ENCODE measurements around the gene POC1B. TPM values are rescaled to one million over a fixed set of nuclear protein-coding genes. Genes with fewer than 3 reads are reported as not detected.
A peak's percentile ranks its signal among the peaks of the same experiment; 100 is the strongest.

The POC1B gene
- total RNA-seq, 1 experiment from 2014 or later, result 25.0 TPM

DNA sequence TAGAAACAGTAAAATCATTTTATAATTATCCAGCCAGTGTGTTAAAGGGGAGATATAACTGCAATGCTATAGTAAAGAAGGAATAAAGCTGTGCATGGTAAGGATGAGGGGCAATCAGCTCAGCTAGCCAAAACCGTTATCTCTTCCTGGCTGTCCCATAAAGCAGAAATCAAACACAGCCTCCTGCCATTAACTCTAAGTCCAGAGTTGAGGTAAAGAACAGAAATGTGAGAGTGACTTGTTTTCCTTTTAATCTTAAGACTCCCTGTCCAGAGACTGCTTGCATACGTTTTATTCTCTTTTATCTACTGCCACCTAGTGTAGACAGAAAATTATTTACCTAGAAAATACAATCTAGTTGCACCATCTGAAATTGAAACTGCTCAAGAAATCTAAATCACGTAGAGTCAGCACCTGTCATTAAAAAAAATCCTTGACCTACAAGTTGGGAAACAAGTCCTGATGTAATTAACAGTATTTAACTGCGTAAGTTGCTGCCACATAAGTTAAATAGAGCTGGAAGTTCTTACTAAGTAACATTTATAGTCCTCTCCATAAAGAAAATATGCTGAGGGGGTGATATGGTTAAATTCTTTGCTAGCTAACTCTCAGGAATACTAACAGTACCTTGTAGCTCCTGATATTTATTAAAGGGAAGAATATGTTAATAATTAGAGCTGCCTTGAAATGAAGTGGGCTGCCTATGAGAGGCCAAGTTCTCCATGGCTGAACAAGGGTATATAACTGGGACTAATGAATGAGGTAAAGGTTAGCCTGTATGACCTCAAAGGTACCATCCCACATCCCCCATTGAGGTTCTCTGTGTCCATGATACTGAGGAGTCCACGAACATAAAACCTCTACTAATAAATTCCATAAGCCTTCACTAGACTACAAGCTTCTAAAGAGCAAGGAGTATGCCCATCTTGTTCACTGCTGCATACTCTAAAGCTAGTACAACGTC, 63.9 kb downstream of the POC1B start:
- H3K9me2 ChIP-seq (replicated peaks; ENCODE audit: low read length), result no peaks in the 10 kb centered on the region
- intact Hi-C loops (cut with micrococcal nuclease), result loop anchor here (1.0 to 10.0 kb wide), 6 partner anchors 89 to 1347 kb away; no protein-coding TSS in a partner anchor
- H3K4me3 ChIP-seq (ENCODE audit: low read length), result peak overlapping the region; percentile 19; the same call in 1 of the 2 replicates
- no peaks in the 10 kb centered on the region for H3K79me2 ChIP-seq (ENCODE audit: low read length)
- H2AFZ ChIP-seq (ENCODE audit: low read length), result no peak overlapping the region
- no peaks in the 10 kb centered on the region for H3K27me3 ChIP-seq (ENCODE audit: low read length)
- 0 out of 2 replicates have a peak overlapping the region, but pooled peaks have one; percentile 5 for H3K27ac ChIP-seq (ENCODE audit: low read length)
- CTCF ChIA-PET, result interaction anchor here (0.6 to 1.4 kb wide), 2 partner anchors 196 to 443 kb away, joined by 6 to 8 read pairs; no protein-coding TSS in a partner anchor
- ATAC-seq (peak; percentile 85), DNase-seq (peak; percentile 82)
- TF ChIP-seq CTCF (conservative IDR thresholded peaks at IDR 0.05; ENCODE audit: low read depth, low read length) (peak; percentile 76), EZH2 (IDR thresholded peaks at IDR 0.05; ENCODE audit: low read length, unreplicated experiment) (no peak), EZH2phosphoT487 (IDR thresholded peaks at IDR 0.05; ENCODE audit: borderline replicate concordance, low read length) (no peak)
- H4K20me1 ChIP-seq (ENCODE audit: low read length), result no peaks in the 10 kb centered on the region
- H3K4me2 ChIP-seq (ENCODE audit: low read length), result peak overlapping the region; percentile 58
- BruUV-seq (replicated peaks), result no TSS peak
- no peaks in the 10 kb centered on the region for H3F3A ChIP-seq (ENCODE audit: low read length, unreplicated experiment)
- no peak overlapping the region for H3K9ac ChIP-seq (ENCODE audit: low read length)
- H3K9me3 ChIP-seq (ENCODE audit: low read length), result no peaks in the 10 kb centered on the region
- POLR2A ChIA-PET (ENCODE audit: unreplicated experiment), result interaction anchor here (0.7 kb wide), 1 partner anchor 109 kb away, joined by 3 read pairs; no protein-coding TSS in a partner anchor
- H3K36me3 ChIP-seq (ENCODE audit: low read depth, low read length), result peaks cover 3% of the 10 kb centered on the region; the same call in 1 of the 2 replicates
- peaks cover 24% of the 10 kb centered on the region for H3K4me1 ChIP-seq (ENCODE audit: insufficient read depth, low read length)

GRCh38 chr12:89461190-89461589, 64.7 kb downstream of the POC1B start:
- DNase-seq (no peak), ATAC-seq (no peak)
- no peaks in the 10 kb centered on the region for H3K27me3 ChIP-seq (ENCODE audit: low read length)
- H3K4me3 ChIP-seq (ENCODE audit: low read length), result no peak overlapping the region
- H3K4me2 ChIP-seq (ENCODE audit: low read length), result no peak overlapping the region
- H4K20me1 ChIP-seq (ENCODE audit: low read length), result no peaks in the 10 kb centered on the region
- POLR2A ChIA-PET (ENCODE audit: unreplicated experiment), result interaction anchor here (0.7 kb wide), 1 partner anchor 109 kb away, joined by 3 read pairs; no protein-coding TSS in a partner anchor
- no peak overlapping the region for H3K9ac ChIP-seq (ENCODE audit: low read length)
- H3F3A ChIP-seq (ENCODE audit: low read length, unreplicated experiment), result no peaks in the 10 kb centered on the region
- H3K79me2 ChIP-seq (ENCODE audit: low read length), result no peaks in the 10 kb centered on the region
- no peaks in the 10 kb centered on the region for H3K9me2 ChIP-seq (replicated peaks; ENCODE audit: low read length)
- BruUV-seq (replicated peaks), result no TSS peak
- peaks cover 24% of the 10 kb centered on the region for H3K4me1 ChIP-seq (ENCODE audit: insufficient read depth, low read length)
- CTCF ChIA-PET, result no interaction called here
- peaks cover 3% of the 10 kb centered on the region; the same call in 1 of the 2 replicates for H3K36me3 ChIP-seq (ENCODE audit: low read depth, low read length)
- intact Hi-C loops (cut with micrococcal nuclease), result loop anchor here (2.0 to 10.0 kb wide), 4 partner anchors 88 to 1346 kb away; no protein-coding TSS in a partner anchor
- H2AFZ ChIP-seq (ENCODE audit: low read length), result no peak overlapping the region
- no peaks in the 10 kb centered on the region for H3K9me3 ChIP-seq (ENCODE audit: low read length)
- no peak for TF ChIP-seq CTCF (conservative IDR thresholded peaks at IDR 0.05; ENCODE audit: low read depth, low read length)
- no peak for TF ChIP-seq EZH2 (IDR thresholded peaks at IDR 0.05; ENCODE audit: low read length, unreplicated experiment)
- TF ChIP-seq EZH2phosphoT487 (IDR thresholded peaks at IDR 0.05; ENCODE audit: borderline replicate concordance, low read length), result no peak
- 0 out of 2 replicates have a peak overlapping the region, but pooled peaks have one; percentile 5 for H3K27ac ChIP-seq (ENCODE audit: low read length)

All from PC-3 (cell line).